Hepatocyte (in vitro differentiated cells): Measurements from ENCODE around the gene SHC4. TPM values are rescaled to one million over a fixed set of nuclear protein-coding genes. Genes with fewer than 3 reads are reported as not detected.

ENCODE experiments used
- DNase-seq: peaks from one replicate; pipeline ENCODE4 v3.0.0-alpha.2; 2016; ENCODE audit warnings: low spot score
- H2AFZ ChIP-seq: fragments of 200-600 bp; sonication (generic); 2 replicates; pipeline ENCODE4 v1.6.0; 2016; ENCODE audit warnings: antibody characterized with exemption, mild to moderate bottlenecking
- H3K27ac ChIP-seq: fragments of 200-600 bp; sonication (generic); 2 replicates; pipeline ENCODE4 v1.5.1; 2016; ENCODE audit warnings: mild to moderate bottlenecking
- H3K27me3 ChIP-seq: fragments of 200-600 bp; sonication (generic); 2 replicates; pipeline ENCODE4 v1.6.1; 2016
- H3K36me3 ChIP-seq: fragments of 200-600 bp; sonication (generic); replicated peaks from 2 replicates; pipeline ENCODE4 v1.5.1; 2016; ENCODE audit warnings: low read depth; ENCODE audit not compliant: insufficient read depth
- H3K4me1 ChIP-seq: fragments of 200-600 bp; sonication (generic); 2 replicates; pipeline ENCODE4 v1.5.1; 2016; ENCODE audit warnings: mild to moderate bottlenecking, moderate library complexity; ENCODE audit not compliant: insufficient read depth
- H3K4me2 ChIP-seq: fragments of 200-600 bp; sonication (generic); 2 replicates; pipeline ENCODE4 v1.6.0; 2016
- H3K4me3 ChIP-seq: fragments of 200-600 bp; sonication (generic); 2 replicates; pipeline ENCODE4 v1.5.1; 2016; ENCODE audit warnings: mild to moderate bottlenecking
- H3K79me2 ChIP-seq: fragments of 200-600 bp; sonication (generic); 2 replicates; pipeline ENCODE4 v1.6.0; 2017; ENCODE audit warnings: mild to moderate bottlenecking
- H3K9me2 ChIP-seq: fragments of 200-600 bp; sonication (generic); replicated peaks from 2 replicates; pipeline ENCODE4 v1.6.0; 2017; ENCODE audit warnings: mild to moderate bottlenecking; ENCODE audit not compliant: insufficient read depth
- H3K9me3 ChIP-seq: fragments of 200-600 bp; sonication (generic); 2 replicates; pipeline ENCODE4 v1.5.1; 2016; ENCODE audit warnings: low read depth, mild to moderate bottlenecking
- H4K20me1 ChIP-seq: fragments of 200-600 bp; sonication (generic); 2 replicates; pipeline ENCODE4 v1.6.0; 2016; ENCODE audit warnings: mild to moderate bottlenecking; ENCODE audit not compliant: insufficient read depth, poor library complexity, severe bottlenecking
- EZH2 ChIP-seq: fragments of 200-600 bp; sonication (generic); IDR thresholded peaks from 2 replicates; pipeline ENCODE4 v1.6.1; 2016; ENCODE audit warnings: antibody characterized with exemption, mild to moderate bottlenecking, borderline replicate concordance
- EZH2phosphoT487 ChIP-seq: fragments of 200-600 bp; sonication (generic); IDR thresholded peaks from one replicate; pipeline ENCODE4 v1.6.1; 2018; ENCODE audit warnings: antibody characterized with exemption, mild to moderate bottlenecking, low read depth, moderate library complexity; ENCODE audit not compliant: unreplicated experiment, severe bottlenecking
- WGBS: methylation state at CpG from one replicate; pipeline ENCODE4 v1.1.6; 2016; ENCODE audit warnings: low lambda C conversion rate; ENCODE audit errors: missing lambda C conversion rate; 5-methylcytosine and 5-hydroxymethylcytosine counted together
- polyA plus RNA-seq: library from polyadenylated mRNA; unstranded; fragments of >200 nt; fragmentation: Nextera tagmentation; extraction: Ambion mirVana; gene quantifications from 2 replicates; pipeline ENCODE4 v1.2.1, GENCODE V29; 2016
- total RNA-seq: library from RNA; depleted of rRNA; stranded (reverse); fragments of >200 nt; gene quantifications from 2 replicates; pipeline ENCODE4 v1.2.3, GENCODE V29; 2014
- TF ChIP-seq, protein P1 (sequence below): fragments of 200-600 bp; sonication (generic); IDR thresholded peaks from 2 replicates; pipeline ENCODE4 v1.5.1; 2016; ENCODE audit warnings: antibody characterized with exemption, mild to moderate bottlenecking; ENCODE audit not compliant: poor library complexity

Gene SHC4
- total and polyA plus RNA-seq, 2 experiments from 2014 or later, result 0.75 to 1.00 TPM

DNA sequence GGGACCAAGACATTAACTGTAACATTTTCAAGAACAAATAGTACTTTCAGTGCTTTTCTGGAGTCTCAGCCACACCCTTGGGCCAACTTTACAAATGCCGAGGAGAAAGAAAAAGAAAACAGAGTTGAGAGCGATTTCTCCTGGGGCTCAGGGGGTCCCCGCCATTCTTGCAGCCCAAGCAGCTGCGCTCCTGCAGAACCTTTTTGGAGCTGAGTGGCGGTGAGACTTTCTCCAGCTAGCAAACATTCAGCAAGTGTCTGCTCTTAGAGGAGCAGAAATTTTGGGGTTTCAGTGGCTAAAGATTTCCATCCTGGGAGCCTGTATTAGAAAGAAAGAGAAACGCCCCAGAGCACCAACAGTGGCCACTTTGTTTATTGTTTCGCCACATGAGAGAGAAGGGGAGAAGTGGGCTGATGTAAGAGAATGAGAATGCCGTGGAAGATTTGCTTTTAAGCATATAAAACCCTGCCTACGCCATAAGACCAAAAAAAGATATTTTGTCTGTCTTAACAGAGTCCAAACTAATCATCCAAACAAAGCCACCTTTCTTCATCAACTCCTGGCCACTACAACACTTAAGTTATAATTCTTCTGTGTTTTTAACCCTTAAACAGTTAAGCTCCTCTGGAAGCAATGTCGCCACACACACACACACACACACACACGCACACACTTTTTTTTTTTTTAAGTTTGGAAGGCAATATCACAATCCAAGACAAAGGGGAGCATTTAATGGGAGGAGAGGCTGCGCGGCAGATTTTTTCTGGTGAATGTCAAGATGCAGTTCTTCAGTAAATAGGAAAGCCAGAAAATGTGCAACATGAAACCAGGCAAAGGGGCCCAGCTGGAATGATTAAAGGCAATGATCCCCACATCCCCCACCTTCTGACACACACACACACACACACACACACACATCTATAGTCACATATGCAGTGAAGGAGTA is 66.6 kb downstream of the SHC4 start:
- Histone ChIP-seq H3K36me3 (no peaks in the 10 kb centered on the region), H3K4me2 (peak overlapping the region; percentile 68), H4K20me1 (no peaks in the 10 kb centered on the region), H3K79me2 (no peaks in the 10 kb centered on the region), H3K4me1 (peaks cover 16% of the 10 kb centered on the region), H3K27me3 (no peaks in the 10 kb centered on the region), H2AFZ (peak overlapping the region; percentile 60), H3K9me2 (no peaks in the 10 kb centered on the region), H3K9me3 (no peaks in the 10 kb centered on the region), H3K27ac (peak overlapping the region; percentile 92), H3K4me3 (no peak overlapping the region)
- 44% methylated on average over 13 of the region's 13 CpGs for WGBS
- peak; percentile 47 for DNase-seq
- TF ChIP-seq EZH2phosphoT487, result no peak
- no peak for TF ChIP-seq EZH2
- TF ChIP-seq, protein P1, sequence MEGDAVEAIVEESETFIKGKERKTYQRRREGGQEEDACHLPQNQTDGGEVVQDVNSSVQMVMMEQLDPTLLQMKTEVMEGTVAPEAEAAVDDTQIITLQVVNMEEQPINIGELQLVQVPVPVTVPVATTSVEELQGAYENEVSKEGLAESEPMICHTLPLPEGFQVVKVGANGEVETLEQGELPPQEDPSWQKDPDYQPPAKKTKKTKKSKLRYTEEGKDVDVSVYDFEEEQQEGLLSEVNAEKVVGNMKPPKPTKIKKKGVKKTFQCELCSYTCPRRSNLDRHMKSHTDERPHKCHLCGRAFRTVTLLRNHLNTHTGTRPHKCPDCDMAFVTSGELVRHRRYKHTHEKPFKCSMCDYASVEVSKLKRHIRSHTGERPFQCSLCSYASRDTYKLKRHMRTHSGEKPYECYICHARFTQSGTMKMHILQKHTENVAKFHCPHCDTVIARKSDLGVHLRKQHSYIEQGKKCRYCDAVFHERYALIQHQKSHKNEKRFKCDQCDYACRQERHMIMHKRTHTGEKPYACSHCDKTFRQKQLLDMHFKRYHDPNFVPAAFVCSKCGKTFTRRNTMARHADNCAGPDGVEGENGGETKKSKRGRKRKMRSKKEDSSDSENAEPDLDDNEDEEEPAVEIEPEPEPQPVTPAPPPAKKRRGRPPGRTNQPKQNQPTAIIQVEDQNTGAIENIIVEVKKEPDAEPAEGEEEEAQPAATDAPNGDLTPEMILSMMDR, result no peak

DNA sequence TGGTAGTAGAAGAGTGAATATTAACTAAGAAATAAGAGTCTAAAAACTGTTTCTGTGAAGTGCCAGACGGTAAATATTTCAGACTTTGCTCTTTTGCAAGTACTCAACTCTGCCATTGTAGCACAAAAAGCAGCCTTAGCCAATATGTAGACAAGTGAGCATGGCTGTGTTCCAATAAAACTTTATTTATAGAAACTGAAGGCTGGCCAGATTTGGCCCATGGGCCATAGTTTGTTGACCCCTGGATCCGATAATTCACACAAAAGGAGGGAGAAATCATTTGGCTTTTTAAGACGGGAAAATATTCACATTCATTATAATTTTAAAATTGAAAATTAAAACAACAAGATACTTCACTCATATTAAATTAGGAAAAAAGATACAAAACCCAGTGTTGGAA is 70.4 kb downstream of the SHC4 start:
- Histone ChIP-seq H3K36me3 (no peaks in the 10 kb centered on the region), H2AFZ (no peak overlapping the region)
- 95% methylated on average over 3 of the region's 3 CpGs for WGBS

GRCh38 chr15:48891232-48891765 is 72.4 kb downstream of the SHC4 start:
- Histone ChIP-seq H3K27ac (peak overlapping the region; percentile 67), H3K36me3 (no peaks in the 10 kb centered on the region), H2AFZ (peak overlapping the region; percentile 49), H3K9me2 (no peaks in the 10 kb centered on the region), H3K9me3 (no peaks in the 10 kb centered on the region), H3K4me1 (peaks cover under 1% of the 10 kb centered on the region), H3K79me2 (no peaks in the 10 kb centered on the region), H3K4me2 (peak overlapping the region; percentile 64), H3K27me3 (no peaks in the 10 kb centered on the region), H3K4me3 (no peak overlapping the region), H4K20me1 (no peaks in the 10 kb centered on the region)
- TF ChIP-seq EZH2 (no peak), EZH2phosphoT487 (no peak)
- TF ChIP-seq, protein P1, result no peak
- 72% methylated on average over 6 of the region's 6 CpGs for WGBS
- DNase-seq, result no peak

More for the DNA sequence above, 70.4 kb downstream of the SHC4 start:
- H3K27ac ChIP-seq, result no peak overlapping the region
- no peaks in the 10 kb centered on the region for H3K9me3 ChIP-seq
- H3K27me3 ChIP-seq, result no peaks in the 10 kb centered on the region
- DNase-seq, result no peak
- no peaks in the 10 kb centered on the region for H4K20me1 ChIP-seq
- H3K4me3 ChIP-seq, result no peak overlapping the region
- H3K4me1 ChIP-seq, result peaks cover 16% of the 10 kb centered on the region
- no peaks in the 10 kb centered on the region for H3K9me2 ChIP-seq
- TF ChIP-seq, protein P1, result no peak
- TF ChIP-seq EZH2 (no peak), EZH2phosphoT487 (no peak)
- H3K4me2 ChIP-seq, result no peak overlapping the region
- no peaks in the 10 kb centered on the region for H3K79me2 ChIP-seq
